G401 (cell line): ENCODE measurements around the gene DBP. TPM values are rescaled to one million over a fixed set of nuclear protein-coding genes. Genes with fewer than 3 reads are reported as not detected.

Source experiments
- DNase-seq: peaks from one replicate; pipeline ENCODE4 v3.0.0-alpha.2; 2015; ENCODE audit warnings: low spot score
- in situ Hi-C: cut with HindIII; loops from 2 replicates; pipeline ENCODE4 v1.10.0; 2016; ENCODE audit warnings: low sequenced_read_pairs, mixed read lengths
- total RNA-seq: library from RNA; depleted of rRNA; stranded (reverse); fragments of >200 nt; shearing (Covaris generic); gene quantifications from 2 replicates; pipeline ENCODE4 v1.2.3, GENCODE V29; 2014

The DBP gene
- total RNA-seq, 1 experiment from 2014 or later: 40.0 TPM

DNA sequence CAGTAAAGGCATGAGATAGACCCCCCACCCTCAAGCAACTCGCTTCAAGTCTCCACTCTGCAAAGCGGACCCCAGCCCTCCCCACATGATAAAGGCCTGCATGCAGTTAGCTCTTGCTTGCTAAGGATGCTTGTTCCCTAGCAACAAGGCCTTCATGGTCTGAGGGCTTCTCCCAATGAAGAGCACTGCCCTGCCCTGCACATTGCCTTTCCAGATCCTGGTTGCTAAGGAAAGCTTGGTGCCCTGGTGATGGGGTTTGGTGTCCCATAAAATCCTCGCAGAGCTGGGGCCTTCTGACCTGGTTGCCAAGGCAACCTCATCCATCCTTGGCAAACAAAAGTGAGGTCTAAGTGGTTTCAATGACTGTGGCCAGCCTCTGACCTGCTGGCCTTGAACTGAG is 6.0 kb downstream of the DBP start:
- in situ Hi-C loops: no loop called here
- DNase-seq: no peak

DNA sequence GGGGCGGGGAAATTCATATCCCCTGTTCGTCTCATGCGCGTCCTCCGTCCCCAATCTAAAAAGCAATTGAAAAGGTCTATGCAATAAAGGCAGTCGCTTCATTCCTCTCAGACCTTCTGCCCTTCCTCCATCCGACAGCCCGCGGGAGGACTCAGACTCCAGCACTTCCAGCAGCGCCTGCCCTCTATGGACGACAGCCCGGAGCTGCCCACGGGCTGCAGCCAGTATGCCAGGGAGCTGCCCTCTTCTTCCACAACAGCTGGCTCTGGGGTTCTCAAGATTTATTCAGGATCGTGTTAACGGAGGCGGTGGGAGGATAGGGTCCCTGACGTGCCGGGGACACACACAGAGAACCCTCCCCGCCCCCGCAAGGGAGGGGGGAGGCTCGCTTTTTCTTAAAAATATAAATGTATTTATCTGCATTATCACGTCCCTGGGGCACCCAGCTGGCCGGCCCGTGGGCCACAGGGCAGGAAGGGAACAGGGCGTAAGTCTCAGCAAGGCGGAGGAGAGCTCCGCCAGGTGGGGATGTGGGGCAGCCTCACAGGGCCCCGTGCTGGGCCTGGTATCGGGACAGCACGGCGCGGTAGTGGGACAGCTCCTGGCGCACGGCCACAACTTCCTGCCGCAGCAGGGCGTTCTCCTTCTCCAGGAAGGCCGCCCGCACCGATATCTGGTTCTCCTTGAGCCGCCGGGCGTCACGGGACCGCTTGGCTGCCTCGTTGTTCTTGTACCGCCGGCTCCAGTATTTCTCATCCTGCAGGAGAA is 6.7 kb downstream of the DBP start:
- in situ Hi-C loops: no loop called here
- DNase-seq: peak; percentile 68

DNA sequence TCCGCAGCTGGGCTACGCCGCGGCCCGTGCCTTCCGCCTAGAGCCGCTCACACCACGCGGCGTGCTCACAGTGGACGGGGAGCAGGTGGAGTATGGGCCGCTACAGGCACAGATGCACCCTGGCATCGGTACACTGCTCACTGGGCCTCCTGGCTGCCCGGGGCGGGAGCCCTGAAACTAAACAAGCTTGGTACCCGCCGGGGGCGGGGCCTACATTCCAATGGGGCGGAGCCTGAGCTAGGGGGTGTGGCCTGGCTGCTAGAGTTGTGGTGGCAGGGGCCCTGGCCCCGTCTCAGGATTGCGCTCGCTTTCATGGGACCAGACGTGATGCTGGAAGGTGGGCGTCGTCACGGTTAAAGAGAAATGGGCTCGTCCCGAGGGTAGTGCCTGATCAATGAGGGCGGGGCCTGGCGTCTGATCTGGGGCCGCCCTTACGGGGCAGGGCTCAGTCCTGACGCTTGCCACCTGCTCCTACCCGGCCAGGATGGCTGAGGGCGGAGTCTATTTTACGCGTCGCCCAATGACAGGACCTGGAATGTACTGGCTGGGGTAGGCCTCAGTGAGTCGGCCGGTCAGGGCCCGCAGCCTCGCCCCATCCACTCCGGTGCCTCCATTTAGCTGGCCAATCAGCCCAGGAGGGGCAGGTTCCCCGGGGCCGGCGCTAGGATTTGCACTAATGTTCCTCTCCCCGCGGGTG is 7.4 kb downstream of the DBP start:
- DNase-seq: peak; percentile 85
- in situ Hi-C loops: no loop called here

DNA sequence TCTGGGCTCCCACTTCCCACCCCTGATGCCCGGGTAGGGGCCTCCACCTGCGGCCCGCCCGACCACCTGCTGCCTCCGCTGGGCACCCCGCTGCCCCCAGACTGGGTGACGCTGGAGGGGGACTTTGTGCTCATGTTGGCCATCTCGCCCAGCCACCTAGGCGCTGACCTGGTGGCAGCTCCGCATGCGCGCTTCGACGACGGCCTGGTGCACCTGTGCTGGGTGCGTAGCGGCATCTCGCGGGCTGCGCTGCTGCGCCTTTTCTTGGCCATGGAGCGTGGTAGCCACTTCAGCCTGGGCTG is 7.9 kb downstream of the DBP start:
- in situ Hi-C loops: no loop called here

GRCh38 chr19:48628486-48629296 is 8.5 kb downstream of the DBP start:
- peak; percentile 10 for DNase-seq
- in situ Hi-C loops: no loop called here

More for the DNA sequence above, 7.9 kb downstream of the DBP start:
- DNase-seq: no peak

DNA sequence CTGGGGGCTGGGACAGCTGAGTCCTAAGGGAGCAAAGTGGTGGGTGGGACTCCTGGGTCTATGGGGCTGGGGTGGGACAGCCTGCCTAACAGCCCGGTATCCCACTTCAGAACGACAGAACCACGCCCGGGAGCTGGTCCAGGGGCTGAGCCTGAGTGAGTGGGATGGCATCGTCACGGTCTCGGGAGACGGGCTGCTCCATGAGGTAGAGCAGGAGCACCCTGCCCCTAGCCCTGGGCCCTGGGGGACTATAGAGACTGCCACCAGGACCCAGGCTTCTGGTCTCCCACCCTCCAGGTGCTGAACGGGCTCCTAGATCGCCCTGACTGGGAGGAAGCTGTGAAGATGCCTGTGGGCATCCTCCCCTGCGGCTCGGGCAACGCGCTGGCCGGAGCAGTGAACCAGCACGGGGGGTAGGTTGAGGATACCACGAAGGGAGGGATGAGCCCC is 9.3 kb downstream of the DBP start:
- no peak for DNase-seq
- in situ Hi-C loops: no loop called here

DNA sequence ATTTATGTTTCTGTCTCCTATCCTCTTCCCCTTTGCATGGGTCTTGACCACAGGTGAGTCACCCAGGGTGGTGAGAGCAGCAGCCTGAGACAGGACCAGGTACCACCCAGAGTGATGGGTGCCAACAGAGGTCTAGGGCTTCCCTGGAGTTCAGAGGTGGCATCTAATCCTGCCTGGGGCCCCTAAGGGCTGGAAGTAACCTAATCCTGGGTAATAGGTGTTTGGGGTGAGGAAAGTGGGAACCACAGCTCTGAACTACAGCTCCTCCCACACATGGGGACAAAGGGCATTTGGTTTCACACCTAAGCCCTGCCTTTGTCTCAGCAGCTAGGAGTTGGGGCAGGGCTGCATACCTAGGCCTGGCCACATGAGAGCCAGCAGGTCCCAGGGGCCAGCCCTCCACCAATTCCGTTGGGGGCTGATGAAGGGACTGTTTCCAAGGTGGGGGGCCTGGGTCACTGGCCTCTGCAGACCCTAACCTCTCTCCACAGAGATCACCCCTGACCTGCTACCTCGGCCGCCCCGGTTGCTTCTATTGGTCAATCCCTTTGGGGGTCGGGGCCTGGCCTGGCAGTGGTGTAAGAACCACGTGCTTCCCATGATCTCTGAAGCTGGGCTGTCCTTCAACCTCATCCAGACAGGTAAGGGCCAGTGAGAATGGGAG is 9.8 kb downstream of the DBP start:
- in situ Hi-C loops: no loop called here
- DNase-seq: peak; percentile 19

DNA sequence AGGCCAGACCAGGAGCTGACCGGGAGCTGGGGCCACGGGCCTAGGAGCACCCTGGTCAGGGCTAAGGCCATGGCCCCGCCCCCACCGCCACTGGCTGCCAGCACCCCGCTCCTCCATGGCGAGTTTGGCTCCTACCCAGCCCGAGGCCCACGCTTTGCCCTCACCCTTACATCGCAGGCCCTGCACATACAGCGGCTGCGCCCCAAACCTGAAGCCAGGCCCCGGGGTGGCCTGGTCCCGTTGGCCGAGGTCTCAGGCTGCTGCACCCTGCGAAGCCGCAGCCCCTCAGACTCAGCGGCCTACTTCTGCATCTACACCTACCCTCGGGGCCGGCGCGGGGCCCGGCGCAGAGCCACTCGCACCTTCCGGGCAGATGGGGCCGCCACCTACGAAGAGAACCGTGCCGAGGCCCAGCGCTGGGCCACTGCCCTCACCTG is 11.3 kb downstream of the DBP start:
- in situ Hi-C loops: no loop called here
- DNase-seq: no peak

DNA sequence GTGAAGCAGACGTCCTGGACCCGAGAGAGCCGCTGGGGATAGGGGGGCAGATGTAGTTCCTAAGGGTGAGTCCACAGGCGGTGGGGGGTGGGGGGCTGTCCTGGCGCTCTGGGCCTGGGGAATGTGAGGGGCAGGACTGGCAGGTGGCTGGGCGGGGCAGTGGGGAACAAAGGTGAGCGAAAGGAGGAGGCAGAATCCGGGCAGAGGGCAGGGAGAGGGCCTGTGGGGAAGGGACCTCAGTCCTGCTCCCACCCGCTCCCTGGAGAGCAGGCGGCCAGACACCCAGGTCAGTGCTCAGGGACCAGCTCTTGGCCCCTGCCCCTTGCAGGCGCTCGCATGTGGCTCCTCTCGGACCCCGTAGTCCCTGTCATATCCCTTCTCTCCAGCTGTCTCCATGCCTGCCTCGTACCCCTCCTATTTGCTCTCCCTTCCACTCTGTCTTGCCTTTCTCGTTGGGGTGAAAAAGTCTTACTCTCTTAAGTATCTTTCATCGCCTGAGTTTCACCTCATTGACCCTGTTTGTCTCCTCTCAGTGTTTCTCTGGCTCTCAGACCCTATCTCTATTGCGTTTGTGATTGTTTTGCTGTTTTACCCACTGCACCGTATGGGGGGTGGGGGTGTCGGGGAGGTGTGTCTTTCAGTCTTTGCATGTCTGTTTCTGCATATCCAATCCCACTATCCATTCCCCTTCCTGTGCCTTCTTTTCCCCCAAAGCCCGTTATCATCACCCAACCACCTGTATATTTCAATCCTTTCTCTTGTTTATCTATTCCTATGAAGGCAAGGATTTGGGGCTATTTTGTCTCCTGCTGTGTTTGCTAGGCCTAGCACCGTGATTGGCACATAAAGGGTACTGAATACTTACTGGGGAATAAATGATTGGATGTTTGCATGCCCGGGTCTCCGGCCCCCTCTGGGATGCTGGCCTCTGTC is 12.1 kb downstream of the DBP start:
- in situ Hi-C loops: no loop called here
- peak; percentile 17 for DNase-seq

DNA sequence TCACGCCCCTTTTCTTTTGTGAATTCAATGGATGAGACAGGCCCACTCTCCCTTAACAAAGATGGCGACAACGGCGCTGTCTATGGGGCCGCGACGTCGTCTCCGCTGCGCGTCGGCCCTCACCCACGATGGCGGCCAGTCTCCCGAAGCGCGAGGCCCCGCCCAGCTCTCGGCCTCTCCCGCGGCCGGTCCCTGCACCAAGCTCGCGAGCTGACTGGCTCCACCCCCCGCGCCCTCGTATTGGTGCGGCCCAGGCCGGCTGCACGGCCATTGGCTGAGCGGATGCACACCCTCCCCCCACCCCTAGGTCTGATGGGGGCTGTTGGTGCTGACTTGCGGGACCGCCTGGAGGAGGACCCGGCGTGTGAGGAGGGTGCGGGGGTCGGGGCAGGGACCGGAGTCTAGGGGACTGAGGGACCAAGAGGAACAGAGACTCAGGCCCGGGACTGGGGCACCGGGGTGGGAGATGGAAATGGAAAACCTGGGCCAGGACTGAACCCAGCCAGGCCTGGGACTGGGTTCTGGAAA is 13.0 kb downstream of the DBP start:
- DNase-seq: peak; percentile 98
- in situ Hi-C loops: no loop called here

- in situ Hi-C loops: no loop called here
Observed at GRCh38 chr19:48623556-48624066, 13.6 kb downstream of the DBP start.

DNA sequence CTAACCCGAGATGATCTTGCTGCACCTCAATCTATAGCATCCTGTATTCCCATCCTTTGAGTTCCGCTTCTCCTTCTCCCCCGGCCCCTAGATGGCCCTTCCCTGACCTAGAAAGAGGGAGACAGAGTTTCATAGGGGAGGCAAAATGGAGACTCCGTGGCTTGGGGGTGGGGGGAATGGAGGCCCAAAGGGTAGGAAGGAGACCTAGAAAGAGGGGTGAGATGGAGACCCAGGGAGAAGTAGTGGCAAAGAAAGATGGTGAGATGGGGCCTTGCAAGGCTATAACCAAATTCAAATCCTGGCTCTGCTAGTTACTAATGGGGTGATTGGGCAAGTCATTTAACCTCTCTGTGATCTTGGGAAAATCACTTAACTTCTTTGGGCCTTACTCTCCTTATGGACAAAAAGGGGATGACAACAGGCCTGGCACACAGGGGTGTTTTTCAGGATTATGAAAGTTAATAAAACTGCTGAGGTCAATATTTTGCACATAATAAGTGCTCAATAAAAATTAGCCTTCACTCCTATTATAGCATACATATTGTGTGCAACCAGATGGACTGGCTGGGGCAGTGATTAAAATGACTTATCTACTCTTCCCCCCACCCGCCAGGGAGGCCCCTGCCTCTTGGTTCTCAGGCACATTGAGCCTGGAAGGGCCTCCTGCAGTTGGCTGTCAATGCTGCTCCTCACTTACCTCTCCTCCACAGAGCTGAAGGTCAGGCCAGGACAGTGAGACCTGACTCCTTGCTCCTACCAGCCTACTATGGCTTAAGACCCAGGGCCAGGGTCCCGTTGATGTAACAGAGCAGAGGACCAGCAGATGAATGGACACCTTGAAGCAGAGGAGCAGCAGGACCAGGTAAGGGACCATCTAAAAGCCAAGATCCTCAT is 17.2 kb downstream of the DBP start:
- no peak for DNase-seq

More at GRCh38 chr19:48623556-48624066, 13.6 kb downstream of the DBP start:
- no peak for DNase-seq

GRCh38 chr19:48618916-48619691 is 18.1 kb downstream of the DBP start, which contains the start of the genes RPL18 and SPHK2:
Gene RPL18 (minus strand): TSS chr19:48619178. CDS start chr19:48619143, 35 bp downstream.
Gene SPHK2 (plus strand): TSS chr19:48619506. CDS start chr19:48620515, 1,009 bp downstream.
- peak; percentile 100 for DNase-seq
- in situ Hi-C loops: no loop called here

More for the DNA sequence above, 17.2 kb downstream of the DBP start:
- in situ Hi-C loops: no loop called here

- in situ Hi-C loops: no loop called here
- no peak for DNase-seq
Observed at GRCh38 chr19:48618278-48618915, 18.8 kb downstream of the DBP start.

DNA sequence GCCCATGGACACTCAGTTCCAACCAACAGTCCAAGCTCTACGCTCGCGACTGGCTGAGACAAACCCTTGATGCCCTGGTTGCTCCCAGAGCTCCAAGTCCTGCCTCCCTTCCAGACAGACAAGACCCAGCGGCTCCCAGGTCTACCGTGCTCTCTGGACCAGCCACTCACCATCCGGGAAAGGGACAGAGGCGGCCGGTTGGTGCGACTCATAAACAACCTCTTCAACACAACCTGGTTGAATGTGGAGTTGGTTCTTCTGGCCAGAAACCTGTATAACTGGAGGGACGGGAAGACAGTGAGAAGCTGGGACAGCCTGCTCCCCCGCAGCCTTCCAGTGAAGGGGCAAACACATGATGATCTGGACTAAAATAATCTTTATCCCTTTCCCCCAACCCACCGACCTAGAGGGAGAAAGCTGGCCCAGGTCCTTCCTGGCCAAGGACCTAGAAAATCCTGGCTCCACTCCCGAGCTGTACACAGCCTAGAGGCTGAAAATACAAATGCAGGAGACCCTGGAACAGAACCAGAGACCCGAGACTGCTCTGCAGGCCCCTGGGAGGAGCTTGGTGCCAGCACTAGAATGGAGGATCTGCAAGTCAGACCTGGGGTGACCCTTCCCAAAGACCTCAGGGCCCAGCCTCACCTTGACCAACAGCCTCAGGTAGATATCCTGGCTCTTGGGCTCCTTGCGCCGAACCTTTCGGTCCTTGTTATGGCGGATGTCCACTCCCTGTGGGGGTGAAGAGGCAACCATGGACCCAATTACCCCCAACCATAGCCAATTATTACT is 19.8 kb downstream of the DBP start:
- peak; percentile 37 for DNase-seq
- in situ Hi-C loops: no loop called here
